PC-9 (cell line): ENCODE measurements around the gene ACTA1. TPM values are rescaled to one million over a fixed set of nuclear protein-coding genes. Genes with fewer than 3 reads are reported as not detected.

Experiments used
- BruUV-seq: library from RNA; stranded (reverse); fragments of 400-500 nt; replicated peaks from 2 replicates; lab custom pipeline; 2021; lab: Mats Ljungman, UMichigan
- CTCF ChIA-PET: fragments of 300-600 bp; sonication (Branson Sonifier 250); formaldehyde crosslinking; loops from one replicate; lab custom pipeline; 2022; ENCODE audit warnings: antibody characterized with exemption; lab: Charles Lee
- POLR2A ChIA-PET: fragments of 300-600 bp; sonication (Branson Sonifier 250); formaldehyde crosslinking; loops from one replicate; lab custom pipeline; 2022; ENCODE audit warnings: antibody characterized with exemption; ENCODE audit not compliant: unreplicated experiment; lab: Charles Lee
- DNase-seq, 2 experiments: peaks; one replicate each; pipeline versions ENCODE4 v3.0.0 to v3.0.0-alpha.2; 2015 to 2022; ENCODE audit warnings: mixed read lengths in 1 of 2
- H2AFZ ChIP-seq: fragments of 200-600 bp; sonication (generic); 2 replicates; pipeline ENCODE4 v1.8.1; 2017; ENCODE audit warnings: antibody characterized with exemption
- H3F3A ChIP-seq: fragments of 200-600 bp; sonication (generic); 2 replicates; pipeline ENCODE4 v1.8.1; 2017; ENCODE audit warnings: antibody characterized with exemption, mild to moderate bottlenecking, low read depth; ENCODE audit not compliant: insufficient read depth
- H3K27ac ChIP-seq: fragments of 200-600 bp; sonication (generic); 2 replicates; pipeline ENCODE4 v1.6.1; 2016; ENCODE audit warnings: mixed run types
- H3K27me3 ChIP-seq: fragments of 200-600 bp; sonication (generic); 2 replicates; pipeline ENCODE4 v1.6.1; 2016; ENCODE audit warnings: low read depth, mixed run types; ENCODE audit not compliant: insufficient read depth
- H3K36me3 ChIP-seq: fragments of 200-600 bp; sonication (generic); 2 replicates; pipeline ENCODE4 v1.6.1; 2016; ENCODE audit warnings: low read depth, mixed run types
- H3K4me1 ChIP-seq: fragments of 200-600 bp; sonication (generic); replicated peaks from 2 replicates; pipeline ENCODE4 v1.6.1; 2016; ENCODE audit warnings: mixed run types; ENCODE audit not compliant: insufficient read depth
- H3K4me2 ChIP-seq: fragments of 200-600 bp; sonication (generic); 2 replicates; pipeline ENCODE4 v1.6.1; 2017; ENCODE audit warnings: mixed run types
- H3K4me3 ChIP-seq: fragments of 200-600 bp; sonication (generic); 2 replicates; pipeline ENCODE4 v1.6.1; 2016; ENCODE audit warnings: mixed run types
- H3K79me2 ChIP-seq: fragments of 200-600 bp; sonication (generic); 2 replicates; pipeline ENCODE4 v1.6.1; 2017; ENCODE audit warnings: low read depth, mixed run types
- H3K9me2 ChIP-seq: fragments of 200-600 bp; sonication (generic); 2 replicates; pipeline ENCODE4 v1.8.1; 2017; ENCODE audit warnings: mild to moderate bottlenecking; ENCODE audit not compliant: insufficient read depth
- H3K9me3 ChIP-seq: fragments of 200-600 bp; sonication (generic); 2 replicates; pipeline ENCODE4 v1.8.1; 2016; ENCODE audit warnings: low read depth; ENCODE audit not compliant: insufficient read depth
- H4K20me1 ChIP-seq: fragments of 200-600 bp; sonication (generic); 2 replicates; pipeline ENCODE4 v1.8.1; 2017; ENCODE audit not compliant: insufficient read depth
- EZH2 ChIP-seq: fragments of 200-600 bp; sonication (generic); IDR thresholded peaks from 2 replicates; pipeline ENCODE4 v1.8.0; 2017; ENCODE audit warnings: antibody characterized with exemption, low read depth
- intact Hi-C: fragments of 100-400 bp; cut with micrococcal nuclease; formaldehyde crosslinking; loops from one replicate; pipeline ENCODE4 v1.10.0; 2022; ENCODE audit not compliant: unreplicated experiment
- total RNA-seq: library from RNA; stranded (reverse); gene quantifications from 2 replicates; pipeline ENCODE4 v1.2.3, GENCODE V29; 2021
- TF ChIP-seq, protein P1 (sequence below): fragments of 200-600 bp; sonication (generic); conservative IDR thresholded peaks from 2 replicates; pipeline ENCODE4 v1.6.1; 2017; ENCODE audit warnings: mixed run types, antibody characterized with exemption, mild to moderate bottlenecking, moderate library complexity

The ACTA1 gene
- total RNA-seq, 1 experiment from 2014 or later, result not detected

DNA sequence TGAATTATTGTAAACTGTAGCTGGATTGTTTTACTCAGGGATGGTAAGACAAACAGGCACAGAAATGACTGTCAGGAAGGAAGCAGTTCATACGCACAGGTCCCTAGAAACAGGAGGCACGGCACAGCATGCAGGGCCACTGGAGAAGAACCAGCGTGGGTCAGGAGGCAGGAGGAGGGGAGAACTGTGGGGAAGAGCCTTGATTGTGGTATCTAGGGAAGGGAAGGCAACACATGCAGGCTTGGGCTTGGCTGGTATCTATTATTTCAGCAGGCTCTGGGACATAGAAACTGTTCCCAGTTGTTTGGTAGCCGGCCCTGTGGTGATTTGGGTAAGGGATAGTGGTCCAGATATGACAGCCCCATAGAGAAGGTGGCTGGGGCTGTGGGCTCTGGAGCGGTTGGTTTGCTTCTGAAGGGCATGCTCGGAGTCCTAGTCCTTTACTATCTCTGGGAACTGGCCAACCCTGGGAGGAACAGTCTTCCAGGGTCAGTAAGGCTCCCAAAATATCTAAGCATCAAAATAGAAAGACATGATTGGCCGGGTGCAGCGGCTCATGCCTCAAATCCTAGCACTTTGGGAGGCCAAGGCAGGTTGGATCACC lies 47.9 kb downstream of the ACTA1 start:
- no TSS peak for BruUV-seq

DNA sequence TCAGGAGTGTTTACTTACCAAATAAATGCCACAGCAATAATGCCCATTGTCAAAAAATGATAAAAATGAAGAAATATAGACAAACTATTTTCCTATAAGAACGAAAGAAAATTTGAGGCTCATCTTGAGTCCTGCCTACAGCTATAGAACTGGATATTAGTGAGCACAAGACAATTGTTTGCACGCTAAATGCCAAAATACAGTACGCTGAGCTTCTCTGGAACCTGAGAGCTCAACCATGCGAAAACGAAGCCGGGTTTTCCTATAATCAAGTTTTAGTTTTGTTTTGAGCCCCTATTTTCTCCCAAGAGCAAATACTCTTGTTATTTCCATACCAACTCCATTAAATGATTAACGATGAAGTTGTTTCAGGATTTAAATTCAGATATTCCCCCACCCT lies 49.1 kb downstream of the ACTA1 start:
- Histone ChIP-seq H3K79me2 (no peaks in the 10 kb centered on the region), H3K4me1 (peaks cover 14% of the 10 kb centered on the region), H3F3A (peaks cover 5% of the 10 kb centered on the region; the same call in 1 of the 2 replicates), H3K9me3 (no peaks in the 10 kb centered on the region), H3K9me2 (no peaks in the 10 kb centered on the region), H4K20me1 (no peaks in the 10 kb centered on the region), H3K36me3 (no peaks in the 10 kb centered on the region), H3K4me2 (no peak overlapping the region), H3K4me3 (no peak overlapping the region), H3K27me3 (peaks cover 4% of the 10 kb centered on the region; the same call in 1 of the 2 replicates), H3K27ac (no peak overlapping the region), H2AFZ (no peak overlapping the region)
- no peak for DNase-seq
- BruUV-seq, result no TSS peak
- ChIA-PET CTCF (no interaction called here), POLR2A (no interaction called here)
- TF ChIP-seq, protein P1, sequence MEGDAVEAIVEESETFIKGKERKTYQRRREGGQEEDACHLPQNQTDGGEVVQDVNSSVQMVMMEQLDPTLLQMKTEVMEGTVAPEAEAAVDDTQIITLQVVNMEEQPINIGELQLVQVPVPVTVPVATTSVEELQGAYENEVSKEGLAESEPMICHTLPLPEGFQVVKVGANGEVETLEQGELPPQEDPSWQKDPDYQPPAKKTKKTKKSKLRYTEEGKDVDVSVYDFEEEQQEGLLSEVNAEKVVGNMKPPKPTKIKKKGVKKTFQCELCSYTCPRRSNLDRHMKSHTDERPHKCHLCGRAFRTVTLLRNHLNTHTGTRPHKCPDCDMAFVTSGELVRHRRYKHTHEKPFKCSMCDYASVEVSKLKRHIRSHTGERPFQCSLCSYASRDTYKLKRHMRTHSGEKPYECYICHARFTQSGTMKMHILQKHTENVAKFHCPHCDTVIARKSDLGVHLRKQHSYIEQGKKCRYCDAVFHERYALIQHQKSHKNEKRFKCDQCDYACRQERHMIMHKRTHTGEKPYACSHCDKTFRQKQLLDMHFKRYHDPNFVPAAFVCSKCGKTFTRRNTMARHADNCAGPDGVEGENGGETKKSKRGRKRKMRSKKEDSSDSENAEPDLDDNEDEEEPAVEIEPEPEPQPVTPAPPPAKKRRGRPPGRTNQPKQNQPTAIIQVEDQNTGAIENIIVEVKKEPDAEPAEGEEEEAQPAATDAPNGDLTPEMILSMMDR, result no peak
- TF ChIP-seq EZH2, result no peak
- intact Hi-C loops, result no loop called here

More for the DNA sequence above, 47.9 kb downstream of the ACTA1 start:
- Histone ChIP-seq H3K36me3 (no peaks in the 10 kb centered on the region), H3K27ac (no peak overlapping the region), H3F3A (peaks cover 7% of the 10 kb centered on the region; the same call in 1 of the 2 replicates), H3K79me2 (no peaks in the 10 kb centered on the region), H3K9me2 (no peaks in the 10 kb centered on the region), H3K4me3 (no peak overlapping the region), H2AFZ (no peak overlapping the region), H3K4me2 (no peak overlapping the region), H3K9me3 (no peaks in the 10 kb centered on the region), H3K4me1 (peaks cover 15% of the 10 kb centered on the region), H4K20me1 (no peaks in the 10 kb centered on the region), H3K27me3 (no peaks in the 10 kb centered on the region; the same call in 1 of the 2 replicates)
- CTCF ChIA-PET, result no interaction called here
- POLR2A ChIA-PET, result no interaction called here
- TF ChIP-seq, protein P1, result no peak
- intact Hi-C loops, result no loop called here
- no peak for DNase-seq

DNA sequence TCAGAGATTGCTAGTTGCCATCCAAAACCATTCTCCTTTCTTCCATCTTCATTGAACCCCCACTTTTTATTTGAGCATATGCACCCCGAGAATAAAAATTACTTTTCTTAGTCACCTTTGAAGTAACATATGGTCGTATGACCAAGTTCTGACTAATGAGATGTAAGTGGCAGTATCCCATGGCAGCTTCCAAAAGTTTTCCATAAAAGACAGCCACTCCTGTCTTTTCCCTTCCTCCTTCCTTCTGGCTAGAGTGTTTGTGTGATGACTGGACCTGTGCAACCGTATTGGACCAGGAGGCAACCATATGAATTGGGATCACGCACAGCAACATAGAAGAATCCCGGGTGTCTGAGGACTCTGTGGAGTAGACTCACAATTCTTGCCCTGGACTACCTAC lies 49.9 kb downstream of the ACTA1 start:
- Histone ChIP-seq H3K9me3 (no peaks in the 10 kb centered on the region), H4K20me1 (no peaks in the 10 kb centered on the region), H3K36me3 (no peaks in the 10 kb centered on the region), H3K9me2 (no peaks in the 10 kb centered on the region), H3K27me3 (peaks cover 4% of the 10 kb centered on the region; the same call in 1 of the 2 replicates), H3K4me2 (no peak overlapping the region), H3K4me1 (peaks cover 6% of the 10 kb centered on the region), H2AFZ (no peak overlapping the region), H3K27ac (no peak overlapping the region), H3K79me2 (no peaks in the 10 kb centered on the region), H3F3A (no peaks in the 10 kb centered on the region; the same call in 1 of the 2 replicates), H3K4me3 (no peak overlapping the region)
- BruUV-seq, result no TSS peak
- ChIA-PET POLR2A (no interaction called here), CTCF (no interaction called here)
- no peak for DNase-seq
- intact Hi-C loops, result no loop called here
- no peak for TF ChIP-seq EZH2
- TF ChIP-seq, protein P1, result no peak
